Gastrocnemius medialis (tissue), 4 donors: ENCODE data around the gene ADAMTS14.

Source experiments
- CTCF ChIP-seq, 5 experiments: fragments of 450-650 bp in 3 of 5; fragments of 200-600 bp in 2 of 5; sonication (generic) in 2 of 5; IDR thresholded peaks in 4 of 5; conservative IDR thresholded peaks in 1 of 5; 1 replicate in 4 of 5; 2 replicates in 1 of 5; pipeline ENCODE4 v1.5.1; 2016 to 2019; ENCODE audit warnings: antibody characterized with exemption in 5 of 5, mild to moderate bottlenecking in 3 of 5, moderate library complexity in 3 of 5
- POLR2A ChIP-seq, 2 donors: fragments of 450-650 bp; IDR thresholded peaks; one replicate each; pipeline ENCODE4 v1.6.1; 2017; ENCODE audit warnings: antibody characterized with exemption in 2 of 2, mild to moderate bottlenecking in 2 of 2, moderate library complexity in 2 of 2

DNA sequence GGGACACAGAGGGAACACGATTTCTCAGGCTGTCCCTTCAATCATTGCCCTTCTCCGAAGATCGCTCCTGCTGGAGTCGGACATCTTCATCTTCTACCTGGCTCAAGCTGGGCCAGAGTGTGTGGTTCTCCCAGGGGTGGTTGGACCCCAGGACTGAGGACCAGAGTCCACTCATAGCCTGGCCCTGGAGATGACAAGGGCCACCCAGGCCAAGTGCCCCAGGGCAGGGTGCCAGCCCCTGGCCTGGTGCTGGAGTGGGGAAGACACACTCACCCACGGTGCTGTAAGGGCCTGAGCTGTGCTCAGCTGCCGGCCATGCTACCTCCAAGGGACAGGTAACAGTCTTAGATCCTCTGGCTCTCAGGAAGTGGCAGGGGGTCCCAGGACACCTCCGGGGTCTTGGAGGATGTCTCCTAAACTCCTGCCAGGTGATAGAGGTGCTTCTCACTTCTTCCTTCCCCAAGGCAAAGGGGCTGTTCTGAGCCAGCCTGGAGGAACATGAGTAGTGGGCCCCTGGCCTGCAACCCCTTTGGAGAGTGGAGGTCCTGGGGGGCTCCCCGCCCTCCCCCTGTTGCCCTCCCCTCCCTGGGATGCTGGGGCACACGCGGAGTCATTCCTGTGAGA, 89.5 kb downstream of the ADAMTS14 start:
- TF ChIP-seq CTCF (IDR thresholded peaks at IDR 0.05 in 4 of 5, conservative IDR thresholded peaks at IDR 0.05 in 1 of 5) (no peak), POLR2A (IDR thresholded peaks at IDR 0.05) (no peak)
